Activated CD4-positive, alpha-beta memory T cell treated with anti-CD3 and anti-CD28 coated beads, Interleukin-2, amount 10 ng/mL, durations not matched to agents 7 days and 5 days (primary cell): ENCODE measurements around the gene UNC93A. TPM values are rescaled to one million over a fixed set of nuclear protein-coding genes. Genes with fewer than 3 reads are reported as not detected.
A peak's percentile ranks its signal among the peaks of the same experiment; 100 is the strongest.

Experiments used
- CTCF ChIA-PET: fragments of 350-600 bp; sonication (Branson Sonifier 250); formaldehyde crosslinking; loops from one replicate; lab custom pipeline; 2021; ENCODE audit warnings: antibody characterized with exemption, inconsistent platforms; lab: Charles Lee
- POLR2A ChIA-PET: fragments of 350-600 bp; sonication (Branson Sonifier 250); formaldehyde crosslinking; loops from one replicate; lab custom pipeline; 2021; ENCODE audit warnings: antibody characterized with exemption; lab: Charles Lee
- DNase-seq: peaks from one replicate; pipeline ENCODE4 v3.0.0-alpha.2; 2020
- H3K27ac Mint-ChIP-seq: one replicate; pipeline ENCODE4 v1.8.0; 2021; ENCODE audit warnings: mild to moderate bottlenecking, mixed read lengths
- H3K27me3 Mint-ChIP-seq: one replicate; pipeline ENCODE4 v1.8.0; 2021; ENCODE audit warnings: mixed read lengths
- H3K36me3 Mint-ChIP-seq: one replicate; pipeline ENCODE4 v1.8.0; 2021; ENCODE audit warnings: low read depth, mixed read lengths
- H3K4me1 Mint-ChIP-seq: one replicate; pipeline ENCODE4 v1.8.0; 2021; ENCODE audit warnings: mixed read lengths
- H3K4me3 Mint-ChIP-seq: one replicate; pipeline ENCODE4 v1.8.0; 2021; ENCODE audit warnings: mild to moderate bottlenecking, mixed read lengths
- H3K9me3 Mint-ChIP-seq: one replicate; pipeline ENCODE4 v1.8.0; 2021; ENCODE audit warnings: mixed read lengths
- total RNA-seq, 2 experiments: library from RNA; stranded (reverse); gene quantifications; one replicate each; pipeline ENCODE4 v1.2.3, GENCODE V29; 2021

The UNC93A gene
- total RNA-seq, 2 experiments from 2014 or later, result not detected

- H3K4me1 Mint-ChIP-seq, result peaks cover 9% of the 10 kb centered on the region
- CTCF ChIA-PET, result interaction anchor here (1.3 kb wide), 1 partner anchor 20 kb away, joined by 5 read pairs; no protein-coding TSS in a partner anchor
- POLR2A ChIA-PET, result no interaction called here
- no peaks in the 10 kb centered on the region for H3K36me3 Mint-ChIP-seq
- no peak overlapping the region for H3K4me3 Mint-ChIP-seq
- peaks cover 8% of the 10 kb centered on the region for H3K27me3 Mint-ChIP-seq
- no peak overlapping the region for H3K27ac Mint-ChIP-seq
- no peaks in the 10 kb centered on the region for H3K9me3 Mint-ChIP-seq
- DNase-seq, result no peak
These were observed 40.5 kb downstream of the UNC93A start for GRCh38 chr6:167331565-167331964.

- Mint-ChIP-seq H3K27me3 (peaks cover 7% of the 10 kb centered on the region), H3K4me1 (no peaks in the 10 kb centered on the region), H3K4me3 (no peak overlapping the region), H3K9me3 (no peaks in the 10 kb centered on the region), H3K27ac (no peak overlapping the region), H3K36me3 (no peaks in the 10 kb centered on the region)
- DNase-seq, result no peak
- ChIA-PET CTCF (interaction anchor here (1.4 kb wide), 1 partner anchor 14 kb away, joined by 3 read pairs; no protein-coding TSS in a partner anchor), POLR2A (no interaction called here)
These were observed 45.9 kb downstream of the UNC93A start for GRCh38 chr6:167336844-167337630.

- POLR2A ChIA-PET, result no interaction called here
- H3K27me3 Mint-ChIP-seq, result peaks cover 7% of the 10 kb centered on the region
- no peak for DNase-seq
- H3K9me3 Mint-ChIP-seq, result no peaks in the 10 kb centered on the region
- no peaks in the 10 kb centered on the region for H3K36me3 Mint-ChIP-seq
- CTCF ChIA-PET, result interaction anchor here (1.4 kb wide), 1 partner anchor 14 kb away, joined by 3 read pairs; no protein-coding TSS in a partner anchor
- H3K4me3 Mint-ChIP-seq, result no peak overlapping the region
- no peaks in the 10 kb centered on the region for H3K4me1 Mint-ChIP-seq
- H3K27ac Mint-ChIP-seq, result no peak overlapping the region
These were observed 46.7 kb downstream of the UNC93A start for GRCh38 chr6:167337675-167338449.

GRCh38 chr6:167338541-167339117 is 47.5 kb downstream of the UNC93A start:
- Mint-ChIP-seq H3K4me1 (no peaks in the 10 kb centered on the region), H3K27ac (no peak overlapping the region), H3K4me3 (no peak overlapping the region), H3K9me3 (no peaks in the 10 kb centered on the region), H3K27me3 (peaks cover 7% of the 10 kb centered on the region), H3K36me3 (no peaks in the 10 kb centered on the region)
- no peak for DNase-seq
- CTCF ChIA-PET, result no interaction called here
- POLR2A ChIA-PET, result no interaction called here

GRCh38 chr6:167341038-167341583 is 50.0 kb downstream of the UNC93A start:
- H3K36me3 Mint-ChIP-seq, result no peaks in the 10 kb centered on the region
- no peak for DNase-seq
- no peaks in the 10 kb centered on the region for H3K4me1 Mint-ChIP-seq
- ChIA-PET CTCF (interaction anchor here (2.1 kb wide), 1 partner anchor 11 kb away, joined by 11 read pairs; no protein-coding TSS in a partner anchor), POLR2A (no interaction called here)
- no peak overlapping the region for H3K27ac Mint-ChIP-seq
- no peak overlapping the region for H3K4me3 Mint-ChIP-seq
- H3K9me3 Mint-ChIP-seq, result no peaks in the 10 kb centered on the region
- peaks cover 22% of the 10 kb centered on the region for H3K27me3 Mint-ChIP-seq

GRCh38 chr6:167341665-167342655 is 50.8 kb downstream of the UNC93A start:
- Mint-ChIP-seq H3K27me3 (peaks cover 26% of the 10 kb centered on the region), H3K9me3 (no peaks in the 10 kb centered on the region), H3K4me1 (no peaks in the 10 kb centered on the region), H3K27ac (no peak overlapping the region), H3K4me3 (no peak overlapping the region), H3K36me3 (no peaks in the 10 kb centered on the region)
- ChIA-PET POLR2A (no interaction called here), CTCF (interaction anchor here (2.1 kb wide), 1 partner anchor 10 kb away, joined by 11 read pairs; no protein-coding TSS in a partner anchor)
- DNase-seq, result no peak

- Mint-ChIP-seq H3K4me1 (no peaks in the 10 kb centered on the region), H3K36me3 (no peaks in the 10 kb centered on the region), H3K27me3 (peaks cover 34% of the 10 kb centered on the region), H3K4me3 (no peak overlapping the region), H3K9me3 (no peaks in the 10 kb centered on the region), H3K27ac (no peak overlapping the region)
- CTCF ChIA-PET, result no interaction called here
- DNase-seq, result no peak
- POLR2A ChIA-PET, result no interaction called here
These were observed 51.9 kb downstream of the UNC93A start for GRCh38 chr6:167342879-167343610.

- DNase-seq, result no peak
- no peak overlapping the region for H3K4me3 Mint-ChIP-seq
- no peaks in the 10 kb centered on the region for H3K9me3 Mint-ChIP-seq
- peaks cover 49% of the 10 kb centered on the region for H3K27me3 Mint-ChIP-seq
- peaks cover 9% of the 10 kb centered on the region for H3K4me1 Mint-ChIP-seq
- POLR2A ChIA-PET, result no interaction called here
- no peak overlapping the region for H3K27ac Mint-ChIP-seq
- no peaks in the 10 kb centered on the region for H3K36me3 Mint-ChIP-seq
- CTCF ChIA-PET, result no interaction called here
These were observed 54.2 kb downstream of the UNC93A start for GRCh38 chr6:167345348-167345747.

- H3K27me3 Mint-ChIP-seq, result peaks cover 47% of the 10 kb centered on the region
- POLR2A ChIA-PET, result no interaction called here
These were observed 54.8 kb downstream of the UNC93A start for GRCh38 chr6:167345960-167346359.

GRCh38 chr6:167347226-167347625 is 56.1 kb downstream of the UNC93A start:
- Mint-ChIP-seq H3K27ac (no peak overlapping the region), H3K27me3 (peaks cover 47% of the 10 kb centered on the region), H3K36me3 (no peaks in the 10 kb centered on the region), H3K4me3 (no peak overlapping the region), H3K4me1 (peaks cover 26% of the 10 kb centered on the region), H3K9me3 (no peaks in the 10 kb centered on the region)
- no peak for DNase-seq
- CTCF ChIA-PET, result no interaction called here
- POLR2A ChIA-PET, result no interaction called here

More at GRCh38 chr6:167345960-167346359, 54.8 kb downstream of the UNC93A start:
- Mint-ChIP-seq H3K9me3 (no peaks in the 10 kb centered on the region), H3K4me3 (no peak overlapping the region), H3K4me1 (peaks cover 13% of the 10 kb centered on the region), H3K36me3 (no peaks in the 10 kb centered on the region), H3K27ac (no peak overlapping the region)
- CTCF ChIA-PET, result no interaction called here
- DNase-seq, result no peak

- POLR2A ChIA-PET, result interaction anchor here (1.3 kb wide), 1 partner anchor 19 kb away, joined by 3 read pairs; no protein-coding TSS in a partner anchor
- Mint-ChIP-seq H3K27ac (peak overlapping the region; percentile 16), H3K4me1 (peaks cover 29% of the 10 kb centered on the region), H3K36me3 (peaks cover 4% of the 10 kb centered on the region), H3K27me3 (peaks cover 54% of the 10 kb centered on the region), H3K9me3 (no peaks in the 10 kb centered on the region), H3K4me3 (peak overlapping the region; percentile 54)
- CTCF ChIA-PET, result no interaction called here
- no peak for DNase-seq
These were observed 58.6 kb downstream of the UNC93A start for GRCh38 chr6:167349631-167350274.
